ENCODE results near the gene PARVA. TPM values are rescaled to one million over a fixed set of nuclear protein-coding genes. Genes with fewer than 3 reads are reported as not detected.

PARVA gene
- total RNA-seq, 4 donors from 2014 or later = 83.5 to 159 (median 128) TPM

DNA sequence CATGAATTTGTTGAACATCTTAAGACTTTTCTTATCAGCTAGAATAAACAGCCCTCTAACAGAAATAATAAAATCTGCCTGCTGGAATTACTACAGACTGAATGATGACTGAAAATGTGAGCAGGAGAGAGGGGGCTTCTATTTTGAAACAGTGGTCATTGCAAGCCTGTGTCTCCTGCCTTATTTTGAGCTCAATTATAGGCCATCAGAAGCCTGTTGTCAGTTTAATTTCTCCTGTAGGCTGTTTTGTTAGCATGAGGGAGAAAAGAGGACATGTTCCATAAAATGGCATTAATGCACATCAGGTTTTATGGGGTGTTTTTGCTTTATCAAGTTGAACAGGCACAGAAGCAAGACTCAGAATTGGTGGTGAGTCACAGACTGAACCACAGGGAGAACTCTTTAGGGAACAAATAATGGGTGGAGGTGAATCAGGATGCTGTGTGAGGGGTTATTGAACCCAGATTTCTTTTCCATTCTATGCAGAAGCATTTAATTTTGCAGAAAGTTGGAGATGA lies 129.1 kb downstream of the PARVA start:
- TF ChIP-seq, protein P1, sequence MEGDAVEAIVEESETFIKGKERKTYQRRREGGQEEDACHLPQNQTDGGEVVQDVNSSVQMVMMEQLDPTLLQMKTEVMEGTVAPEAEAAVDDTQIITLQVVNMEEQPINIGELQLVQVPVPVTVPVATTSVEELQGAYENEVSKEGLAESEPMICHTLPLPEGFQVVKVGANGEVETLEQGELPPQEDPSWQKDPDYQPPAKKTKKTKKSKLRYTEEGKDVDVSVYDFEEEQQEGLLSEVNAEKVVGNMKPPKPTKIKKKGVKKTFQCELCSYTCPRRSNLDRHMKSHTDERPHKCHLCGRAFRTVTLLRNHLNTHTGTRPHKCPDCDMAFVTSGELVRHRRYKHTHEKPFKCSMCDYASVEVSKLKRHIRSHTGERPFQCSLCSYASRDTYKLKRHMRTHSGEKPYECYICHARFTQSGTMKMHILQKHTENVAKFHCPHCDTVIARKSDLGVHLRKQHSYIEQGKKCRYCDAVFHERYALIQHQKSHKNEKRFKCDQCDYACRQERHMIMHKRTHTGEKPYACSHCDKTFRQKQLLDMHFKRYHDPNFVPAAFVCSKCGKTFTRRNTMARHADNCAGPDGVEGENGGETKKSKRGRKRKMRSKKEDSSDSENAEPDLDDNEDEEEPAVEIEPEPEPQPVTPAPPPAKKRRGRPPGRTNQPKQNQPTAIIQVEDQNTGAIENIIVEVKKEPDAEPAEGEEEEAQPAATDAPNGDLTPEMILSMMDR (IDR thresholded peaks at IDR 0.05; ENCODE audit: low read depth) = no peak

DNA sequence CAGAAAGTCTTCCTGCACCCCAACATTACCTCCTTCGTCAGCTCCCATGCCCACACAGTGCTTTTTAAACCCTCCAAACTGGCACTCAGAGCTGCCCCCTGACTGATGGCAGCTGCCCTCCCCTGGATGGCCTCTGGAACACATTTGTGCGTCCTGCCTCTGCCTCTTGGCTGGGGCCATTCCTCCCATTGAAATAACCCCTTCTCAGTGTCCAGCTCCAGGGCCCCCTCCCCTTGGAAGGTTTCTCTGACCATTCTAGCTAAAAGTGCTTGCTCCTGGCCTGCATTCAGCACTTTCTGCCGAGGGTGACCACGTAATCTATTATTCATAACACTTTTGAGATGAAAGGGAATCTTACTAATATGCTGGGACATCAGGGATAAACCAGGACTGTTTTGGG lies 130.0 kb downstream of the PARVA start:
- TF ChIP-seq, protein P1 (IDR thresholded peaks at IDR 0.05; ENCODE audit: low read depth) = no peak

DNA sequence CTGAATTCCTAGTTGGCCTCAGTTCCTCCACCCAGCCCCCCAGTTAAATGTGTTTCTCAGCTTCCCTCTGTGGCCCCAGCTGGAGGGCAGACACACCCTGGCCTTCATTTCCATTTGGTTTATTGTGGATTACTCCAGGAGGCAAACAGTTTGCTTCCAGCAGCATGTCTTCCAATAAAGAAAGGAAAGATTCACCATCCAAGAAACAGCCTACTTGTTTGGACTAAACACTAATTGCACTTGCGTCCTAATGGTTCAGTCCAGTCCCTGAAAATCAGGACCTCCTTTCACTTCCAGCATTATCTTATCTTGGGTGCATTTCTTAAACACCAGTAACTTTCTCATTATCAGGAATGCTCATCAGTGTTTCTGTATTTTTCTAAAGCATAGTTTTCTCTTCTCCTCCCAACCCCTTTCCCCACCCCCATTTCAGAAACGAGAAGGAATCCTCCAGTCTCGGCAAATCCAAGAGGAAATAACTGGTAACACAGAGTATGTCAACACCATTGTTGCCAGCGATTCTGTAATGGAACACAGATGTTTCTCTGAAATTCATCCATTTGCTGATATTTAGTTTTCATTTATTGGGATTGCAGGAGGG lies 130.9 kb downstream of the PARVA start:
- TF ChIP-seq, protein P1 (IDR thresholded peaks at IDR 0.05; ENCODE audit: low read depth) = no peak

DNA sequence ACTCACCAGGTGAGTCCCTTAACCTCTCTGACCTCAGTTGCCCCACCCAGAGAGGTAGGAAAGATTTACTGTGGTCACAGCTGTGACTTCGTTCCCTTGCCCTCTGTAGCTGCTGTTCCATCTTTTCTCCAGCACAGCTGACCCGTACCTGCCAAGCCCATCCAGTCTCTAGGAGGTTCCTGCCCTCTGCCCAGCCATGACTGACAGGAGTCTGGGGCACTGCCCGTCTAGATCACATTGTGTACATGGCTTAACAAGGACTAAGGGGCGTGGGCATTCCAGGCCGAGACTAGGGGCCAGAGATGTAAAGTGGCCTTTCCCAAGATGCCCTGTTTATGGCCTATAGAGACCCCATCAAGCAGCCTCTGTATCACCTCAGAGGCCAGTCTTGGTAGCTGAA lies 132.0 kb downstream of the PARVA start:
- TF ChIP-seq, protein P1 (IDR thresholded peaks at IDR 0.05; ENCODE audit: low read depth) = no peak

DNA sequence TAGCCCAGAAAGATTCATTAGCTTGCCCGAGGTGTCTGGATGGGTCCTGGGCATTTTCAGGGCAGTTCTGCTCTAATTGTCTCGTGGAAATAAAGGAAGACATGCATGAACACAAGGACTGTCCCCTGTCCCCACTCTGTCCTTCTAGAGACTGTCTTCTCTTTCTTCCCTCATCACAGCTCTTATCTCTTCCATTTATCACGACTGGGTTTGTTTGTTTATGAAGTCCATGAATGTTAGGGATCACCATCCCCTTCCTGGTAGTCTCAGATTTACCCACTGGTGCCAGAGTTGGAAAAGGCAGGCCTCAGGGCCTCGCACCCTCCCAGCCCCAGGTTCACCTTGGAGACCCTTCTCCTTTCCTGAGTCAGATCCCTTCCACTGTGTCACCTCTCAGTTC lies 134.8 kb downstream of the PARVA start:
- TF ChIP-seq, protein P1 (IDR thresholded peaks at IDR 0.05; ENCODE audit: low read depth) = no peak

DNA sequence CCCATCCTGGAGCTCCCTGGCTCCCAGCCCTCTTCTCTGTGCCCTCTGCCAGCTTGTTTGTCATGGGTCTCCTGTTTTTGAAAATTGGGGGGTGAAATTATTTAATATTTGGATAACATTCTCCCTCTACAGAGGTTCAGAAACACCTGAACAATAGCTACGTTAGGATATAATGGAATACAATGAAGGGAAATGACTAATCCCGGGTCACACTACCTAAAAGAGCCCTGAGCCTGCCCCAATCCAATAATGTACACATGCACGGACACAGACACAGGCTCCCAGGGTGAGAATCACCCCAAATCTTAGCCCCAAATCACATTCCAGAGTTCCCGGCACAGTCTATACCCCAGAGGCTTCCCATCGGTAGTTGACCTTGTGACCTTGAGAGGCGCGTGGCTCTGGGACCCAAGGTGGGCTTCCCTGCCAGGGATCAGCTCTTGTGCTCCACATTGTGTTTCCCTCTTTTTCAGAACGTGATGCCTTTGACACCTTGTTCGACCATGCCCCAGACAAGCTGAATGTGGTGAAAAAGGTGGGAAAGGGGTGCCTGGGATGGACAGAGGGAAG lies 135.5 kb downstream of the PARVA start:
- TF ChIP-seq, protein P1 (IDR thresholded peaks at IDR 0.05; ENCODE audit: low read depth) = no peak

DNA sequence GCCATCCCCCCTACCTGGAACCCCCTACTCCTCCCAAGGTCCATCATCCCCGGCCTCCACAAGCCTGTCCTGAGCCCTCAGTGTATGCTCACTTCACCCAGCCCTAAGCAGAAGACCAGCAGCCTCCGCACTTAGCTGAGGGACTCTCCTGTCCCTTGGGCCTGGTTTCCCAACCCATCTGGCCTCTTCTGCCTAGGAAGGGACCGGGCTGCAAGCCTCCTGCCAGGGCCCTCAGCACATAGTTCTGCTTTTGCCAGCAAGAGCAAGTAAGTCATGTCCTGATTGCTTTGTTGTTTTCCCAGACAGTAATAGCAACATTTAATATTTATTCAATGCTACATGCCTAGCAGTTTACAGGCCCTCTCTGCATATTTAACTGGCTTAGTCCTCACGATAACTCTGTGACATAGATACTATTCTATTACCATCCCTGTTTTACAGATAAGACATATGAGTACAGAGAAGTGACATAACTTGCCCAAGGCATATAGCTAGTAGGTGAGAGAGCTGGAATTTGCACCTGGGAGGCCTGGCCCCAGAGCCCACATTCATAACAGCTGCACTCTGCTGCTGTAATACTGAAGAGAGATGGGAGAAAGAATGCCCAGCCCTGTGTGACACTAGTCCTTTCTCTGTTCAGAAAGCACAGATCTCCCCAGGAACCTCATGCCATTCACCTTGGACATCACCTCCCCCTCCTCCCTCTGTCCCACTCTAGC lies 139.2 kb downstream of the PARVA start:
- TF ChIP-seq, protein P1 (IDR thresholded peaks at IDR 0.05; ENCODE audit: low read depth) = no peak

Data from subcutaneous adipose tissue (tissue), 4 donors.